Astrocyte of the cerebellum (primary cell): ENCODE data around the gene TK1.

ENCODE experiments used
- DNase-seq: peaks from one replicate; pipeline ENCODE4 v3.0.0-alpha.2; 2011; ENCODE audit warnings: low read depth
- H3K4me3 ChIP-seq: 2 replicates; pipeline ENCODE4 v1.5.1; 2011; ENCODE audit warnings: mild to moderate bottlenecking, low read depth, low read length, moderate library complexity
- CTCF ChIP-seq: IDR thresholded peaks from 2 replicates; pipeline ENCODE4 v1.5.1; 2012; ENCODE audit warnings: low read length, low read depth, moderate library complexity, mild to moderate bottlenecking; ENCODE audit errors: missing control alignments
- in situ Hi-C: cut with HindIII; loops from 2 replicates; pipeline ENCODE4 v1.10.0; 2017; ENCODE audit warnings: low sequenced_read_pairs

The TK1 gene

GRCh38 chr17:78138204-78139060, 48.4 kb downstream of the TK1 start:
- in situ Hi-C loops: no loop called here
- no peak overlapping the region for H3K4me3 ChIP-seq
- TF ChIP-seq CTCF: no peak
- DNase-seq: no peak

- no peak for DNase-seq
Measured at GRCh38 chr17:78137392-78138203, 49.3 kb downstream of the TK1 start.

GRCh38 chr17:78135858-78136500, 50.9 kb downstream of the TK1 start:
- DNase-seq: no peak
- in situ Hi-C loops: no loop called here
- no peak for TF ChIP-seq CTCF
- no peak overlapping the region for H3K4me3 ChIP-seq

More at GRCh38 chr17:78137392-78138203, 49.3 kb downstream of the TK1 start:
- H3K4me3 ChIP-seq: no peak overlapping the region
- in situ Hi-C loops: no loop called here
- peak; percentile 40 for TF ChIP-seq CTCF

- no peak overlapping the region for H3K4me3 ChIP-seq
- DNase-seq: no peak
- in situ Hi-C loops: no loop called here
- no peak for TF ChIP-seq CTCF
Measured at GRCh38 chr17:78134899-78135385, 51.9 kb downstream of the TK1 start.

GRCh38 chr17:78133971-78134898, 52.6 kb downstream of the TK1 start:
- DNase-seq: no peak
- H3K4me3 ChIP-seq: no peak overlapping the region
- in situ Hi-C loops: no loop called here
- peak; percentile 48 for TF ChIP-seq CTCF
